Mucosa of descending colon (tissue), 3 donors: ENCODE measurements around the gene CATSPERZ. TPM values are rescaled to one million over a fixed set of nuclear protein-coding genes. Genes with fewer than 3 reads are reported as not detected.

Source experiments
- ATAC-seq: fragments of 200-7000 bp; cut with Tn5 transposase; one replicate; pipeline ENCODE4 v1.9.1; 2020; ENCODE audit warnings: mild to moderate bottlenecking, moderate library complexity
- DNase-seq, 3 donors: peaks; one replicate each; pipeline ENCODE4 v3.0.0-alpha.2; 2020
- H3K36me3 ChIP-seq: fragments of 200-600 bp; one replicate; pipeline ENCODE4 v1.8.0; 2021; ENCODE audit warnings: low read depth, mild to moderate bottlenecking
- H3K4me1 ChIP-seq: fragments of 200-600 bp; one replicate; pipeline ENCODE4 v1.8.0; 2021; ENCODE audit warnings: low read depth, mild to moderate bottlenecking
- H3K4me3 ChIP-seq: fragments of 200-600 bp; one replicate; pipeline ENCODE4 v1.8.0; 2021; ENCODE audit warnings: mild to moderate bottlenecking
- H3K9me3 ChIP-seq: fragments of 200-600 bp; one replicate; pipeline ENCODE4 v1.8.0; 2021; ENCODE audit warnings: mild to moderate bottlenecking
- intact Hi-C, 2 donors: fragments of 100-400 bp; cut with DNase I in 1 of 2; cut with micrococcal nuclease in 1 of 2; formaldehyde crosslinking; loops; one replicate each; pipeline versions ENCODE4 v1.11.0 to v1.11.1; 2022; cut with DNase I, micrococcal nuclease
- total RNA-seq, 3 donors: library from RNA; stranded (reverse); fragmentation: NEBNext Ultra II Directional in 2 of 3; extraction: Animal tissue kit (Norgen Biotek cat#: 25700) in 2 of 3; gene quantifications; one replicate each; pipeline versions ENCODE4 v1.2.1 to v1.2.4, GENCODE V29; 2021 to 2023
- TF ChIP-seq, protein P1 (sequence below): fragments of 200-600 bp; IDR thresholded peaks from one replicate; pipeline ENCODE4 v1.8.0; 2022; ENCODE audit warnings: antibody characterized with exemption, mild to moderate bottlenecking
- donor health status: DM: no; HTN: no; CAD: no; lungs with moderate emphysema.
- donor health status: DM: no; HTN: no; CAD: no.
- donor health status: DM: no; HTN: yes; CAD: no.

Gene CATSPERZ
- total RNA-seq, 3 donors from 2014 or later, result not detected

GRCh38 chr11:64269540-64270220 lies 30.5 kb upstream of the CATSPERZ start:
- H3K36me3 ChIP-seq, result peaks cover 4% of the 10 kb centered on the region
- H3K4me3 ChIP-seq, result peak overlapping the region; percentile 46
- TF ChIP-seq, protein P1, sequence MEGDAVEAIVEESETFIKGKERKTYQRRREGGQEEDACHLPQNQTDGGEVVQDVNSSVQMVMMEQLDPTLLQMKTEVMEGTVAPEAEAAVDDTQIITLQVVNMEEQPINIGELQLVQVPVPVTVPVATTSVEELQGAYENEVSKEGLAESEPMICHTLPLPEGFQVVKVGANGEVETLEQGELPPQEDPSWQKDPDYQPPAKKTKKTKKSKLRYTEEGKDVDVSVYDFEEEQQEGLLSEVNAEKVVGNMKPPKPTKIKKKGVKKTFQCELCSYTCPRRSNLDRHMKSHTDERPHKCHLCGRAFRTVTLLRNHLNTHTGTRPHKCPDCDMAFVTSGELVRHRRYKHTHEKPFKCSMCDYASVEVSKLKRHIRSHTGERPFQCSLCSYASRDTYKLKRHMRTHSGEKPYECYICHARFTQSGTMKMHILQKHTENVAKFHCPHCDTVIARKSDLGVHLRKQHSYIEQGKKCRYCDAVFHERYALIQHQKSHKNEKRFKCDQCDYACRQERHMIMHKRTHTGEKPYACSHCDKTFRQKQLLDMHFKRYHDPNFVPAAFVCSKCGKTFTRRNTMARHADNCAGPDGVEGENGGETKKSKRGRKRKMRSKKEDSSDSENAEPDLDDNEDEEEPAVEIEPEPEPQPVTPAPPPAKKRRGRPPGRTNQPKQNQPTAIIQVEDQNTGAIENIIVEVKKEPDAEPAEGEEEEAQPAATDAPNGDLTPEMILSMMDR, result no peak
- peaks cover 35% of the 10 kb centered on the region for H3K4me1 ChIP-seq
- peak; percentile 97 to 98 (median 98) for DNase-seq
- no peaks in the 10 kb centered on the region for H3K9me3 ChIP-seq
- peak; percentile 81 for ATAC-seq
- intact Hi-C loops, result no loop called here

DNA sequence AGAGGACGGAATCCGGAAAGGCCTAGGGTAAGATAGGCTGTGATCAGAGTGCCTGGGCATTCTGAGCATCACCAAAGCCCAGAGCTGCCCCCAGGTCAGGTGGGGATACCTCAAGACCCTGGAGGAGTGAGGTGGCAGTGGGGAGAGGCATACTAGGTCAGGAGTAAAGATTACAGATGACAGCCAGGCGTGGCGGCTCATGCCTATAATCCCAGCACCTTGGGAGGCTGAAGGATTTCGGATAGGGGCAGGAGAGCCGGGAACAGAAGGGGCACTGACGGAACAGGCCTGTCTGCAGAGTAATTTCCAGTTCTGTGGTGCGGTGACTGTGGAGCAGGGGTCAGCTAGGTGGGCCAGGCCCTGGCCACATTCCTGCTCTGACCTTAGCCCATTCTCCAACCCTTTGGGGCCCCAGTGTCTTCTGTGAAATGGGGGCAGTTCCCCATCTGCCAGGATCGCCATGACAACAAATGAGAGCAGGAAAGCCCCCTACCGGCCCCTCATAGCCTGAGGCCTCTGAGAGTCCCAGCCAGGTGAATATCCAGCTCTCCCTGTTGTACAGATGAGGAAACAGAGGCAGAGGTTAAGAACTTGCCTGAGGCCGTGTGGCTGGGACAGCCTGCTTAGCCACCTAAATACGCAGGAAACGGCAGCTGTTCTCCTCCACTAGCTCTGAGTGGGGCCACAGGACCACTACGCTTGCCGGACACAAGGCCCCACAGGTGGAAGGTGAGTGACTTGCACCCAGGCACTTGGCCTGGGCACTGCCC lies 24.9 kb upstream of the CATSPERZ start:
- intact Hi-C loops, result no loop called here
- Histone ChIP-seq H3K4me1 (peaks cover 33% of the 10 kb centered on the region), H3K36me3 (no peaks in the 10 kb centered on the region), H3K4me3 (no peak overlapping the region), H3K9me3 (no peaks in the 10 kb centered on the region)
- ATAC-seq (no peak), DNase-seq (peak in 1 of 3 donors; percentile 47)
- TF ChIP-seq, protein P1, result no peak

DNA sequence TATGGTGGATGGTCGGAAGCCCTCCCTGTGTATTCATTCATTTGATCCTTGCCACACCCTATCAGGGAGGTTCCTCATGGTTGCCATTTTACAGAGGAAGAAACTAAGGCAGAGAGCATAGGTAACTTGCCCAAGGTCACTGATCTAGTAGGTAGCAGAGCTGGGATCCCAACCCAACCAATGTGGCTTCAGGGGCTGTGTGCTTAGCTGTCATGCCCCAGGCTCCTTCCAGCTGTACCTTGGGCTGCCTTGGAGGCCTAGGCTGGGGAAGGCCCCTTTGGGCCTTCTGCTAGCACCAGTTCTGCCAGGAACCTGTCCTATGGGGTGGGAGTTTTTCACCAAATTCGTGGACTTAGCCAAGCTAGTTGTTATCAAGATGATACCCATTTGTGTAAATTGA lies 24.3 kb upstream of the CATSPERZ start:
- TF ChIP-seq, protein P1, result no peak
- DNase-seq (no peak), ATAC-seq (no peak)
- intact Hi-C loops, result no loop called here
- Histone ChIP-seq H3K9me3 (no peaks in the 10 kb centered on the region), H3K36me3 (no peaks in the 10 kb centered on the region), H3K4me1 (peaks cover 33% of the 10 kb centered on the region), H3K4me3 (no peak overlapping the region)

DNA sequence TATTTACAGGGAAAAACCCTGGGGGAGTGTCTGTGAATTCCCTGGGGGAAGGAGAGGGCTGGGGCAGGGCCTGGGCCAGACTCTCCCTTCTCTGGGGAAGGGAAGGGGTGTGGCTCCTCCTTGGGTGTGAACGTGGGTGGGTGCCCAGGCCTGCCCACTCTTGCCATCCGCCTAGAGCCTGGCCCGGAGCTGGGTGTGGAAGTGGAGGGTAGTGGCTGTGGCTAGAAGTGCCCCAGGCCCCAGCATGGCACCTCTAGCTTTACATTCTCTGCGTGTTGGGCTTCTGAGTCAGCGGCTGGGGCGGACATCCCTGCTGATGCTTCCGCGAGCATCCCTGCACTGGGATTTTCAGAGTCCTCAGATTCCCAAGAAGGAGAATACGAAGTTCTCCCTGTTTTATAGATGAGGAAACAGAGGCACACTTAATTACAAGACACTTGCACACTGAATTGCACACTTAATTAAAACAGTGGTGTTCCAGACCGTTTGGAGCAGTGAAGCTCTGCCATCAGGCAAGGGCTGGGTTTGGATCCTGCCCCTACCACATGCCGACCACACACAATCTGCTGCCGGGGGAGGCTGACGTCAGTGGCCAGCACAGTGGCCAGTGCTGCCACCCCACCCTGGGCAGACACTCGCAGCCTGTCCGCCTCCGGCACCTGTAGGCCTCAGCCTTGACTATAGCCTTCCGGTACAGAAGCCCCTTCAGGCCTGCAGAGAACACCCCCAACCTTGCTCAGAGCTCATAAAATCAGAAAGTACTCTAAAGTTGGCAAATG lies 23.3 kb upstream of the CATSPERZ start:
- no peaks in the 10 kb centered on the region for H3K9me3 ChIP-seq
- peak; percentile 72 for ATAC-seq
- no peak overlapping the region for H3K4me3 ChIP-seq
- no peaks in the 10 kb centered on the region for H3K36me3 ChIP-seq
- intact Hi-C loops, result no loop called here
- H3K4me1 ChIP-seq, result peaks cover 31% of the 10 kb centered on the region
- peak; percentile 77 to 80 (median 78) for DNase-seq
- TF ChIP-seq, protein P1, result no peak

GRCh38 chr11:64278576-64279190 lies 21.5 kb upstream of the CATSPERZ start:
- DNase-seq, result peak in 1 of 3 donors; percentile 41
- intact Hi-C loops, result no loop called here
- no peaks in the 10 kb centered on the region for H3K36me3 ChIP-seq

More at GRCh38 chr11:64278576-64279190, 21.5 kb upstream of the CATSPERZ start:
- Histone ChIP-seq H3K4me3 (no peak overlapping the region), H3K9me3 (no peaks in the 10 kb centered on the region), H3K4me1 (peaks cover 30% of the 10 kb centered on the region)
- ATAC-seq, result no peak
- TF ChIP-seq, protein P1, result no peak
